Measurements from ENCODE around the gene AKR1E2. TPM values are rescaled to one million over a fixed set of nuclear protein-coding genes. Genes with fewer than 3 reads are reported as not detected.

AKR1E2 gene
- polyA plus RNA-seq, 3 donors = 0.45 to 0.74 (median 0.67) TPM

DNA sequence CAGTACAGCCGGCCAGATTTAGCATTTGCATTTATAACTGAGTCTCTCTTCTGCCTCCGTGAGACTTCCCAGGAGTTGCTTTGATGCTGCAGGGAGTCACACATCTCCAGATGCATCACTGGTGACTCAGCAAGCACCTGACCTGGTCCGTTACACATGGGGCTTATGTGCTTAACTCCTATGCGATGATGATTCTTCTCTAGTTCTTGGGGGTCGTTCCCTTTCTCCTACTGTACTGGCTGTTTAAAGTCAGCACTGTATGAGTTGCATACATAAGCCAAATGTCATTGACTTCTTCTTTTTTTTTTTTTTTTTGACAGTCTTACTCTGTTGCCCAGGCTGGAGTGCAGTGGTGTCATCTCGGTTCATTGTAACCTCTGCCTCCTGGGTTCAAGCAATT lies 13.0 kb upstream of the AKR1E2 start:
- no peak overlapping the region for H3K4me3 ChIP-seq (replicated peaks in 1 of 3; ENCODE audit: low read depth in 2 of 3, low read length in 3 of 3)
- Mint-ChIP-seq H3K4me1 (peaks cover 35% of the 10 kb centered on the region), H3K4me3 (no peak overlapping the region), H3K9me3 (no peaks in the 10 kb centered on the region), H3K27me3 (ENCODE audit: low read depth in 3 of 3) (peaks cover 0 to 3% (median 2%) of the 10 kb centered on the region in 3 donors), H3K27ac (peak overlapping the region in 6 of 7 donors; percentile 13 to 78 (median 51)), H3K36me3 (no peaks in the 10 kb centered on the region)
- H4K20me1 ChIP-seq (ENCODE audit: insufficient read depth, low read length) = no peaks in the 10 kb centered on the region
- intact Hi-C loops (cut with micrococcal nuclease) = loop anchor here in 1 of 2 donors (5.0 to 10.0 kb wide), 2 partner anchors 36 to 622 kb away; no protein-coding TSS in a partner anchor
- no peak overlapping the region for H2AFZ ChIP-seq (ENCODE audit: insufficient read depth, low read depth, low read length, poor library complexity, severe bottlenecking)
- no peak overlapping the region for H3K4me2 ChIP-seq (replicated peaks; ENCODE audit: extremely low read depth, low read length, poor library complexity, severe bottlenecking)
- 84% methylated on average over 5 of the region's 6 CpGs for WGBS (ENCODE audit: insufficient coverage)
- H3K79me2 ChIP-seq (ENCODE audit: insufficient read depth, low read length) = no peaks in the 10 kb centered on the region
- no peaks in the 10 kb centered on the region for H3K27me3 ChIP-seq (ENCODE audit: control insufficient read depth in 2 of 2, insufficient read depth in 2 of 2, low read length in 2 of 2)
- no peaks in the 10 kb centered on the region for H3K36me3 ChIP-seq (replicated peaks in 1 of 2; ENCODE audit: control insufficient read depth in 1 of 2, insufficient read depth in 2 of 2, low read length in 2 of 2)
- no peak overlapping the region for H3K9ac ChIP-seq (ENCODE audit: insufficient read depth, low read length, poor library complexity, severe bottlenecking)
- H3K9me3 ChIP-seq (replicated peaks in 1 of 2; ENCODE audit: control insufficient read depth in 1 of 2, insufficient read depth in 1 of 2, low read length in 2 of 2) = no peaks in the 10 kb centered on the region
- H3K4me1 ChIP-seq (ENCODE audit: control insufficient read depth in 1 of 2, insufficient read depth in 2 of 2, low read length in 2 of 2) = peaks cover 35 to 36% of the 10 kb centered on the region in 2 donors
- DNase-seq = peak; percentile 28 to 82 (median 35)
- H3K27ac ChIP-seq (ENCODE audit: low read depth in 1 of 2, low read length in 2 of 2) = peak overlapping the region in 1 of 2 donors; percentile 50
- TF ChIP-seq, protein P1, sequence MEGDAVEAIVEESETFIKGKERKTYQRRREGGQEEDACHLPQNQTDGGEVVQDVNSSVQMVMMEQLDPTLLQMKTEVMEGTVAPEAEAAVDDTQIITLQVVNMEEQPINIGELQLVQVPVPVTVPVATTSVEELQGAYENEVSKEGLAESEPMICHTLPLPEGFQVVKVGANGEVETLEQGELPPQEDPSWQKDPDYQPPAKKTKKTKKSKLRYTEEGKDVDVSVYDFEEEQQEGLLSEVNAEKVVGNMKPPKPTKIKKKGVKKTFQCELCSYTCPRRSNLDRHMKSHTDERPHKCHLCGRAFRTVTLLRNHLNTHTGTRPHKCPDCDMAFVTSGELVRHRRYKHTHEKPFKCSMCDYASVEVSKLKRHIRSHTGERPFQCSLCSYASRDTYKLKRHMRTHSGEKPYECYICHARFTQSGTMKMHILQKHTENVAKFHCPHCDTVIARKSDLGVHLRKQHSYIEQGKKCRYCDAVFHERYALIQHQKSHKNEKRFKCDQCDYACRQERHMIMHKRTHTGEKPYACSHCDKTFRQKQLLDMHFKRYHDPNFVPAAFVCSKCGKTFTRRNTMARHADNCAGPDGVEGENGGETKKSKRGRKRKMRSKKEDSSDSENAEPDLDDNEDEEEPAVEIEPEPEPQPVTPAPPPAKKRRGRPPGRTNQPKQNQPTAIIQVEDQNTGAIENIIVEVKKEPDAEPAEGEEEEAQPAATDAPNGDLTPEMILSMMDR (IDR thresholded peaks at IDR 0.05) = no peak

DNA sequence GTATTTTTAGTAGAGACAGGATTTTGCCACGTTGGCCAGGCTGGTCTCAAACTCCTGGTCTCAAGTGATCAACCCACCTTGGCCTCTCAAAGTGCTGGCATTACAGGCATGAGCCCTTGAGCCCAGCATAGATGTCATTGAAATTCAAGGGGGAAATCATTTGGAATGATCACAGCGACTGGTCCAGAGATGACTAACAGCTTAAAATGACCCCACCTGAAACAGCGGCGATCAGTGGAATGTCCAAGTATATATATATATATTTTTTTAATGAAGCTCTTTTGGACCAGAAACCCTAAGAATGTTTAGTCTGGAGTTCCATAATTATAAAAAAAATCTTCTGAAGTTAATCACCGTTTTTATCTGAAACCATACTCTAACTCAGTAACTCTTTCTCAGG lies 12.5 kb upstream of the AKR1E2 start:
- TF ChIP-seq, protein P1 (IDR thresholded peaks at IDR 0.05) = no peak
- H3K4me3 Mint-ChIP-seq = no peak overlapping the region
- H3K4me1 Mint-ChIP-seq = peaks cover 31% of the 10 kb centered on the region
- Histone ChIP-seq H3K27me3 (ENCODE audit: control insufficient read depth in 2 of 2, insufficient read depth in 2 of 2, low read length in 2 of 2) (no peaks in the 10 kb centered on the region), H3K79me2 (ENCODE audit: insufficient read depth, low read length) (no peaks in the 10 kb centered on the region), H3K4me1 (ENCODE audit: control insufficient read depth in 1 of 2, insufficient read depth in 2 of 2, low read length in 2 of 2) (peaks cover 35 to 36% of the 10 kb centered on the region in 2 donors), H4K20me1 (ENCODE audit: insufficient read depth, low read length) (no peaks in the 10 kb centered on the region), H3K27ac (ENCODE audit: low read depth in 1 of 2, low read length in 2 of 2) (no peak overlapping the region), H3K9me3 (replicated peaks in 1 of 2; ENCODE audit: control insufficient read depth in 1 of 2, insufficient read depth in 1 of 2, low read length in 2 of 2) (no peaks in the 10 kb centered on the region), H3K4me3 (replicated peaks in 1 of 3; ENCODE audit: low read depth in 2 of 3, low read length in 3 of 3) (no peak overlapping the region), H3K9ac (ENCODE audit: insufficient read depth, low read length, poor library complexity, severe bottlenecking) (no peak overlapping the region), H3K4me2 (replicated peaks; ENCODE audit: extremely low read depth, low read length, poor library complexity, severe bottlenecking) (no peak overlapping the region), H3K36me3 (replicated peaks in 1 of 2; ENCODE audit: control insufficient read depth in 1 of 2, insufficient read depth in 2 of 2, low read length in 2 of 2) (no peaks in the 10 kb centered on the region), H2AFZ (ENCODE audit: insufficient read depth, low read depth, low read length, poor library complexity, severe bottlenecking) (no peak overlapping the region)
- WGBS (ENCODE audit: insufficient coverage) = no CpG with 5 or more reads among the region's 5 CpGs
- peaks cover 0 to 4% (median 3%) of the 10 kb centered on the region in 3 donors for H3K27me3 Mint-ChIP-seq (ENCODE audit: low read depth in 3 of 3)
- peak overlapping the region in 4 of 7 donors; percentile 13 to 78 (median 44) for H3K27ac Mint-ChIP-seq
- H3K36me3 Mint-ChIP-seq = no peaks in the 10 kb centered on the region
- H3K9me3 Mint-ChIP-seq = no peaks in the 10 kb centered on the region
- intact Hi-C loops (cut with micrococcal nuclease) = loop anchor here in 1 of 2 donors (5.0 to 10.0 kb wide), 2 partner anchors 36 to 621 kb away; no protein-coding TSS in a partner anchor
- no peak for DNase-seq

All from CD14-positive monocyte (primary cell).